Tibial nerve (tissue), 3 donors: ENCODE data around the gene NOTCH2.

ENCODE experiments used
- CTCF ChIP-seq, 5 experiments: fragments of 200-600 bp in 3 of 5; fragments of 450-650 bp in 2 of 5; sonication (generic) in 3 of 5; IDR thresholded peaks; one replicate each; pipeline ENCODE4 v1.5.1; 2016 to 2019; ENCODE audit warnings: antibody characterized with exemption in 5 of 5, mild to moderate bottlenecking in 3 of 5, moderate library complexity in 2 of 5
- POLR2A ChIP-seq, 2 donors: fragments of 450-650 bp; IDR thresholded peaks; one replicate each; pipeline ENCODE4 v1.6.1; 2017; ENCODE audit warnings: antibody characterized with exemption in 2 of 2, mild to moderate bottlenecking in 2 of 2, moderate library complexity in 2 of 2

- TF ChIP-seq CTCF (IDR thresholded peaks at IDR 0.05) = no peak
- TF ChIP-seq POLR2A (IDR thresholded peaks at IDR 0.05) = no peak
These were observed 83.4 kb downstream of the NOTCH2 start for GRCh38 chr1:119986007-119986497.
